Cerebellar nuclear complex (tissue), 1 donor: ENCODE measurements around the gene SCN2B.
"Not testable (repeated sequence)": the region's sequence is repeated elsewhere in the genome, so short reads cannot be mapped to it uniquely, and the experiment has no call there.

ENCODE experiments used
- DNase-seq, 2 experiments: peaks; one replicate each; lab custom pipeline; 2025; lab: John Stamatoyannopoulos, UW

SCN2B gene

GRCh38 chr11:118206391-118207031 lies 30.1 kb upstream of the SCN2B start:
- DNase-seq = no peak

DNA sequence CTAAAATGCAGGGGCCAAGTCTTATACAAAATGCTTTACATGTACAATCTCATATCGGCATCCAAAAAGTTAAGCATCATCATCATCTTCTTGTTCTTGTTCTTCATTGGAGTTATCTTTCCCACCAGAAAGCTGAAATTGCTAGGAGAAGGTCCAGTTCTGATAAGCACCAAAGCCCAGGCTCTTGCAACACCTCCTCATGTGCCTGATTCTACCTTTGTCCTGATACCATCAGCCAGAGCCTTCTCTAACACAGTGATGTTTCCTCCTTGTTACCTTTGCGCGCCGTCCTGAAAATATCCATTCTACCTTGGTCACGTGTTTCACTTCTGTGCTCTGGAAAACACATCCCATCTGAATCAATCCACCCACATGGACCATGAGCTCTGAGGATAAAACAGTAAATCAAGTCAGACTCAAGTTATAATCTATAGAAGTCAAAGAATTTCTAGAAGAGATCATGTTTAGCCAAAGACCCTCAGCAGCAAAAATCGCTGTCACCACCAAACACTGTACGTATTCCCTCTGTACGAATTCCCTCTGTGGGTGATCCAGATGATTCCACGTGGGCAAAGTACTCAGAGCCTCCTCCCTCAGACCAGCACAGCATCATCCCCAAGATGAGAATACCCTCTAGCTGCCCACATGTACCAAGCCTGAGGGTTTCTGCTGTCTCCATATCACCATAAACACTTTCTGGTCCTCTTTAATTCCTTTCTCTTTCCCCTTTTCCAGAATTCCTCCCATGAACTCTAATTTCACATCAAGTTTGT lies 29.4 kb upstream of the SCN2B start:
- DNase-seq = no peak

GRCh38 chr11:118202599-118203422 lies 26.4 kb upstream of the SCN2B start:
- DNase-seq = no peak

DNA sequence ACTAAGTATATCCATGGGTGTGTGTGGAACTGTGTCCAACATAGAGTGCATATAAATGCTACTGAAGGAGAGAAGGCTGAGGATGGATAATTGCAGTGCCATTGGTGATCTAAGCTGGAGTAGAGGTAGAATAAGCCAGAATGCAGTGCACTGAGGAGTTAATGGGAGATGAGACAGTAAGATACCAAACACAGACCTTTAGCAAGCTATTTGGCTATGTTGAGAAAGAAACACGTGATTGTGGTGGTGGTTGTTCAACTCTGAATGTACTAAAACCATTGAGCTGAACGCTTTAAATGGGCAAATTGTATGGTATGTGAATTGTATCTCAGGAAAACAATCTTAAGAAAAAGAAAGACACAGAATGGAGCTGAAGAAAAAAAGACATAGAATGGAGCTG lies 25.5 kb upstream of the SCN2B start:
- no peak for DNase-seq

DNA sequence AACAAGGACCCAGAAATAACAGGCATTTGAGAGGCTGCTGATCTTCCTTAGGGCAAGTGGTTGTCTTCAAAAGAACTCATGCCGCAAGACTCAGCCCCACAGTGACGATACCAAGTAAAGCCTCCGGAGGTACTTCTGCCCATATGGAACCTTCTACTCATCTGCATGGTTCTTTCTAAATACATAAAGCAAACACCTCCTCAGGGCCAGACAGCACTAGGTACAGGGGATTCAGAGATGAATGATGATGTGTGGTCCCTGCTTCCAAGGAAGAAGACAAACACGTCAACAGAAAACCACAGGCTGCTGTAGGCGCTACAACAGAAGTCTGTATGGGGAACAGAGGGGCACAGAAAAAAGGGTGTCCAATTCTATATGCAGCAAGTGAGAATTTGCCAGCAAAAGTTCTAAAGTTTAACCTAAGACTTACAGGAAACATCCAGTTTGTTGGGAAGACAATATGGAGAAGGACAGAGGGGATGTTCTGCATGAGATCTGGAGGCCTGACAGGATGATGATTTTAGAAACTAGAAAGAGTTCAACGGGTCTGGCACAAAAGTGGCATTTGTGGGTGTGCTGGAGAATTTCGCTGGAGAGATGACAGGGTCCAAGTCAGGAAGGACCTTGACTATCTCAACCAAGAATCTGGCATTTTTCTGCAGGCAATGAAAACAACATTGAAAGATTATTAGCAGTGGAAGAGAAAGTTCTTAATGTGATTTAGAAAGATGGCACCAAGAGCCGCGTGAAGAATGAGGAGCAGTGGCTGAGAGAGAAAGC lies 24.7 kb upstream of the SCN2B start:
- no peak for DNase-seq

GRCh38 chr11:118200497-118200896 lies 24.1 kb upstream of the SCN2B start:
- DNase-seq = no peak

GRCh38 chr11:118199135-118199534 lies 22.7 kb upstream of the SCN2B start:
- DNase-seq = no peak

DNA sequence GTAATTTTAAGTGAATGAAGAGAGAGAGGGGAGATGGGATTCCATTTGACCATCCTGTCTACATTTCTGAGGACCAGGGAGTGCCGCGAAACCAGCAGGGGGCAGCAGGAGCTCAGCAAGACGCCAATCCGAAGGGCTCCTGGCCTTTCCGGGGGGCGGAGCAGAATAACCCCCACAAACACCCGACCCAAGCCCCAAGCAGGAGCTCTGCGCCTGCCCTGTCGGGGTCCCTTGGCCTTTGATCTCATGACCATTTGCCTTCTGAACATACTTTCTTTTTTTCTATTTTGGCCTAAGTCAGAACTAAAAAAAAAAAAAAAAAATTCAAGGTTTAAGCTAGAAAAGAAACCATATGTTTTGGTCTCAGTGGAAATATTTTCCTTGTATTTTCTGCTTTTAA lies 21.9 kb upstream of the SCN2B start:
- DNase-seq = no peak

DNA sequence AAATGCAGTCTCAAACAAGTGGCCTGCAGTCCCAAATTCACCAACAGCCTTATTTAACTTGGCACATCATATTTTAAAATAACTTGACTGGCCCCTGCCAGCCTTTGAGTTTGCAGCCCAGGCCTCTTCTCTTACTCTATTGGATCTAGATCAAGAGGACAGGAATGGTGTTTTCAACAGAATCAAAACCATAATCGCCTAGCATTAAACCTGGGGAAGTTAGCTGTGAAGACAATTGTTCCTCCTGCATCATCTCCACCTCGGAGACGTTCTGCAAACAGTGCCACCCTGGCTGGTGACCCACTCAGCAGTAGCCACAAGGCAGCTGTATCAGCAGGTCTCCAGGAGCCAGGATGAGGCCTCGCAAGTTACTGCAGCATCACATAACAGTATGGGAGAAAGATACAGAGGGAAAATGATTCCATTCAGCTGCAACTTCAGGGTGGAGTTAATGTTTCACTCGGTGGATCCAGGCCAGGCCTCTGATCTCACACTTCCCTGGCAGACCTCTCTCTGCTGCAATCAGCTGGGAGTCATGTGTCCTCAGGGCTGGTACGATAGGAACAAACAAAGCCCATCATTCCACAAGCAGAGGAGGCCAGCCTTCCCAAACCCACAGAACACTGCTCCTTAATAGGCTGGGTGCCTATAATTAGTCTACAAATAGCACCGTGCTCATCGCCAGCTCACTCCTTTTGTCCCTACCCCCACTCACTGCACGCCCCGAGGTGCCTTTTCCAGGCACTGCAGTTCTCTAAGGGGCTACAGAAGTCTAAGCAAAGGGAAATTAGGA lies 18.6 kb upstream of the SCN2B start:
- no peak for DNase-seq

- DNase-seq = no peak
Measured at GRCh38 chr11:118193910-118194566, 17.6 kb upstream of the SCN2B start.

DNA sequence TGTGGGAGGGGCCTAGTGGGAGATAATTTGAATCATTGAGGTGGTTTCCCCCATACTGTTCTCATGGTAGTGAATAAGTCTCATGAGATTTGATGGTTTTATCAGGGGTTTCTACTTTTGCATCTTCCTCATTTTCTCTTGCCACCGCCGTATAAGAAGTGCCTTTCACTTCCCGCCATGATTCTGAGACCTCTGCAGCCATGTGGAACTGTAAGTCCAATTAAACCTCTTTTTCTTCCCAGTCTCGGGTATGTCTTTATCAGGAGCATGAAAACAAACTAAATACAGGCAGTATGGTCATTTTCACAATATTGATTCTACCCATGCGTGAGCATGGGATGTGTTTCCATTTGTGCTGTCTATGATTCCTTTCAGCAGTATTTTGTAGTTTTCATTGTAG lies 16.4 kb upstream of the SCN2B start:
- DNase-seq = not testable (repeated sequence)

DNA sequence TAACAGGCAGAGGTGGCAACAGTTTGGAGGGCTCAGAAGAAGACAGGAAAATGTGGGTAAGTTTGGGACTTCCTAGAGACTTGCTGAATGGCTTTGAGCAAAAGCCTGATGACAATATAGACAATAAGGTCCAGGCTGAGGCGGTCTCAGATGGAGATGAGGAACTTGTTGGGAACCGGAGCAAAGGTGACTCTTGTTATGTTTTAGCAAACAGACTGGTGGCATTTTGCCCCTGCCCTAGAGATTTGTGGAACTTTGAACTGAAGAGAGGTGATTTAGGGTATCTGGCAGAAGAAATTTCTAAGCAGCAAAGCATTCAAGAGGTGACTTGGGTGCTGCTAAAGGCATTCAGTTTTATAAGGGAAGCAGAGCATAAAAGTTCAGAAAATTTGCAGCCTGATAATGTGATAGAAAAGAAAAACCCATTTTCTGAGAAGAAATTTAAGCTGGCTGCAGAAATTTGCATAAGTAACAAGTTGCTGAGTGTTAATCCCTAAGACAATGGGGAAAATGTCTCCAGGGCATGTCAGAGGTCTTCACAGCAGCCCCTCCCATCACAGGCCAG lies 14.6 kb upstream of the SCN2B start:
- not testable (repeated sequence) for DNase-seq

- DNase-seq = no peak
Measured at GRCh38 chr11:118186346-118187107, 10.1 kb upstream of the SCN2B start.

GRCh38 chr11:118184784-118185579 lies 8.5 kb upstream of the SCN2B start:
- no peak for DNase-seq

DNA sequence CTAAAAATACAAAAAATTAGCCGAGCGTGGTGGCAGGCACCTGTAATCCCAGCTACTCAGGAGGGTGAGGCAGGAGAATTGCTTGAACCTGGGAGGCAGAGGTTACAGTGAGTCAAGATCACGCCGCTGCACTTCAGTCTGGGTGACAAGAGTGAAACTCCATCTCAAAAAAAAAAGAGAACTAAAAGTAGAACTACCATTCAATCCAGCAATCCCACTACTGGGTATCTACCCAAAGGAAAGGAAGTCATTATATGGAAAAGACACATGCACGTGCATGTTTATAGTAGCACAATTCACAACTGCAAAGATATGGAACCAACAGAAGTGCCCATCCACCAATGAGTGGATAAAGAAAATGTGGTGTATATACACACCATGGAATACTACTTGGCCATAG lies 7.3 kb upstream of the SCN2B start:
- DNase-seq = not testable (repeated sequence)

DNA sequence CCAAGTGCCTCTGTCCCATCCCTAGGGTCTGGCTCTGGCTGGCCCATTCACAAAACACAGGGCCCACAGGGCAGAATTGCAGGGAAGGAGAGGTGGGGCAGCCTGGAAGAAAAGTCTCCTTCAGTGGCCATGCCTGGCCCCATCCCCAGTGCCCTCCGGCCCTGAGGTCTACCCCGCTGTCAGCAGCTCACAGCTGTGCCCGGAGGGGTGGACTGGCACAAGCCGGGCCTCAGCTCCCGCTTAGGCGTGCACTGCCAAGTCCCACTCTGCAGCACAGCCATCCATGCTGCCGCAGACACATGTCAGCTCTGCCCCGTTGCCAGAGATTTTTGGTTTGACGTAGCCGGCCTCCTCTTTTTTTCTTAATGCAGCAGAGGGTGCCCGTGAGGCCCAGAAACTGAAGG lies 3.9 kb upstream of the SCN2B start:
- DNase-seq = peak; percentile 83 to 89

DNA sequence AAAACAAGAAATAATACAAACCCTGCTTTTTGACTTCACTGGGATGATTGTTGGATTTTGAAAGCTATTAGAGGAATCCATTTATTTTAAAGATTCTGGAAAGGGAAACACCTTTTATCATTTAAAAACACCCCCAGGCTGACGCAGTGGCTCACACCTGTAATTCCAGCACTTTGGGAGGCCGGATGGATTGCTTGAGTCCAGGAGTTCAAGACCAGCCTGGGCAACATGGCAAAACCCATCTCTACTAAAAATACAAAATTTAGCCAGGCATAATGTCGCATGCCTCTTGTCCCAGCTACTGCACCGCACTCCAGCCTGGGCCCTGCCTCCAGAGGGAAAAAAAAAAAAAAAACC lies 317 bp upstream of the SCN2B start:
- no peak for DNase-seq

GRCh38 chr11:118175031-118175992 lies 1.1 kb downstream of the SCN2B start:
- DNase-seq = no peak
